GM12878 (cell line): ENCODE measurements around the gene LRRC61. TPM values are rescaled to one million over a fixed set of nuclear protein-coding genes. Genes with fewer than 3 reads are reported as not detected.

ENCODE experiments used
- BACH1 ChIP-seq: fragments of 450-650 bp; IDR thresholded peaks from 2 replicates; pipeline ENCODE4 v1.6.1; 2017; ENCODE audit warnings: mild to moderate bottlenecking, borderline replicate concordance
- CBFB ChIP-seq: IDR thresholded peaks from 2 replicates; pipeline ENCODE4 v1.6.1; 2016; ENCODE audit warnings: antibody characterized with exemption, low read depth
- CBX5 ChIP-seq: sonication (generic); IDR thresholded peaks from 2 replicates; pipeline ENCODE4 v1.6.1; 2016; ENCODE audit warnings: low read depth, moderate library complexity, mild to moderate bottlenecking, inconsistent platforms
- CEBPB ChIP-seq, 2 experiments: fragments of 150-350 bp in 1 of 2; IDR thresholded peaks; 2 replicates each; pipeline ENCODE4 v1.6.1; 2012 to 2014; ENCODE audit warnings: low read depth in 2 of 2, low read length in 2 of 2, borderline replicate concordance in 1 of 2, inconsistent platforms in 1 of 2
- CHD1 ChIP-seq: IDR thresholded peaks from 2 replicates; pipeline ENCODE4 v1.6.1; 2012; ENCODE audit warnings: low read depth, low read length, improper control_type of control experiment
- DPF2 ChIP-seq: fragments of 450-650 bp; IDR thresholded peaks from 2 replicates; pipeline ENCODE4 v1.6.1; 2017; ENCODE audit warnings: mild to moderate bottlenecking
- FOS ChIP-seq: IDR thresholded peaks from 3 replicates; pipeline ENCODE4 v1.6.1; 2011; ENCODE audit warnings: borderline replicate concordance; ENCODE audit not compliant: insufficient read length; ENCODE audit errors: extremely low read depth
- FOXK2 ChIP-seq: fragments of 450-650 bp; IDR thresholded peaks from 2 replicates; pipeline ENCODE4 v1.6.1; 2017; ENCODE audit warnings: mild to moderate bottlenecking, moderate library complexity
- FOXM1 ChIP-seq: IDR thresholded peaks from 2 replicates; pipeline ENCODE4 v1.6.1; 2012; ENCODE audit warnings: low read depth, mild to moderate bottlenecking, inconsistent platforms, low read length, moderate library complexity
- HCFC1 ChIP-seq: fragments of 150-350 bp; IDR thresholded peaks from 2 replicates; pipeline ENCODE4 v1.6.1; 2014; ENCODE audit warnings: low read length
- HDGF ChIP-seq: fragments of 450-650 bp; IDR thresholded peaks from 2 replicates; pipeline ENCODE4 v1.6.1; 2016; ENCODE audit warnings: antibody characterized with exemption
- KDM1A ChIP-seq: fragments of 200-600 bp; sonication (generic); IDR thresholded peaks from 2 replicates; pipeline ENCODE4 v1.6.1; 2016; ENCODE audit warnings: borderline replicate concordance
- MEF2A ChIP-seq: IDR thresholded peaks from 2 replicates; pipeline ENCODE4 v1.6.1; 2011; ENCODE audit warnings: low read depth, mild to moderate bottlenecking, low read length, moderate library complexity; ENCODE audit not compliant: insufficient read depth
- MEF2B ChIP-seq: fragments of 450-650 bp; IDR thresholded peaks from 2 replicates; pipeline ENCODE4 v1.6.1; 2018; ENCODE audit warnings: mild to moderate bottlenecking, moderate library complexity; ENCODE audit not compliant: partially characterized antibody, poor library complexity, severe bottlenecking
- MXI1 ChIP-seq: fragments of 150-350 bp; IDR thresholded peaks from 2 replicates; pipeline ENCODE4 v1.6.1; 2011; ENCODE audit warnings: low read depth, mild to moderate bottlenecking, inconsistent platforms, low read length, improper control_type of control experiment
- PML ChIP-seq: IDR thresholded peaks from 2 replicates; pipeline ENCODE4 v1.6.1; 2012; ENCODE audit warnings: low read length, inconsistent platforms
- RBBP5 ChIP-seq: fragments of 200-600 bp; sonication (generic); conservative IDR thresholded peaks from 2 replicates; pipeline ENCODE4 v1.6.1; 2016
- RCOR1 ChIP-seq: conservative IDR thresholded peaks from 2 replicates; pipeline ENCODE4 v1.6.1; 2012; ENCODE audit warnings: low read depth, low read length, improper control_type of control experiment
- SPI1 ChIP-seq: IDR thresholded peaks from 2 replicates; pipeline ENCODE4 v1.6.1; 2011; ENCODE audit warnings: low read depth, mild to moderate bottlenecking, low read length, moderate library complexity, borderline replicate concordance; ENCODE audit not compliant: insufficient read depth
- ZBED1 ChIP-seq: IDR thresholded peaks from 2 replicates; pipeline ENCODE4 v1.6.1; 2016; ENCODE audit warnings: borderline replicate concordance
- ZNF207 ChIP-seq: fragments of 450-650 bp; IDR thresholded peaks from 2 replicates; pipeline ENCODE4 v1.6.1; 2014; ENCODE audit warnings: antibody characterized with exemption, mild to moderate bottlenecking, borderline replicate concordance
- ZNF274 ChIP-seq: IDR thresholded peaks from one replicate; pipeline ENCODE4 v1.8.0; 2011; ENCODE audit not compliant: insufficient read length, insufficient read depth
- ZZZ3 ChIP-seq: IDR thresholded peaks from 2 replicates; pipeline ENCODE4 v1.6.1; 2011; ENCODE audit warnings: low read depth; ENCODE audit not compliant: control insufficient read depth, insufficient read length
- polyA plus RNA-seq, 11 experiments: library from polyadenylated mRNA; depleted of rRNA in 4 of 11; unstranded in 6 of 11; stranded (reverse) in 5 of 11; fragments of >200 nt; fragmentation: Nextera tagmentation in 4 of 11; fragmentation: Illumina TruSeq in 1 of 11; extraction: Ambion mirVana in 4 of 11; extraction: Trizol in 1 of 11; gene quantifications; 1 replicate in 1 of 11; 2 replicates in 10 of 11; pipeline versions ENCODE4 v1.2.1 to v1.2.3, GENCODE V29; 2011 to 2016; ENCODE audit warnings: inconsistent platforms in 2 of 11, missing spikeins in 2 of 11, low read depth in 1 of 11
- total RNA-seq, 4 experiments: library from RNA; depleted of rRNA in 3 of 4; stranded (reverse); fragments of >200 nt in 3 of 4; fragmentation: Illumina TruSeq in 1 of 4; extraction: Trizol in 1 of 4; gene quantifications; 2 replicates each; pipeline versions ENCODE4 v1.2.1 to v1.2.3, GENCODE V29; 2013 to 2021
- TF ChIP-seq, protein P1 (sequence below): fragments of 150-350 bp; IDR thresholded peaks from 2 replicates; pipeline ENCODE4 v1.6.1; 2014; ENCODE audit warnings: mild to moderate bottlenecking, low read depth, low read length
- TF ChIP-seq, protein P2 (sequence below): fragments of 450-650 bp; IDR thresholded peaks from 2 replicates; pipeline ENCODE4 v1.6.1; 2016; ENCODE audit warnings: mild to moderate bottlenecking
- TF ChIP-seq, protein P3 (sequence below): IDR thresholded peaks from 2 replicates; pipeline ENCODE4 v1.6.1; 2011; ENCODE audit warnings: borderline replicate concordance, low read depth, mild to moderate bottlenecking, moderate library complexity, mixed read lengths, low read length; ENCODE audit not compliant: insufficient read depth; ENCODE audit errors: extremely low read length
- TF ChIP-seq, protein P4 (sequence below): IDR thresholded peaks from 2 replicates; pipeline ENCODE4 v1.6.1; 2012; ENCODE audit warnings: low read length, inconsistent platforms

Gene LRRC61
- total and polyA plus RNA-seq, 10 of the 15 experiments (the other 5 are each of a cell fraction or from before 2014, with no cell fraction given): 1.4 to 54.2 (median 21.8) TPM

DNA sequence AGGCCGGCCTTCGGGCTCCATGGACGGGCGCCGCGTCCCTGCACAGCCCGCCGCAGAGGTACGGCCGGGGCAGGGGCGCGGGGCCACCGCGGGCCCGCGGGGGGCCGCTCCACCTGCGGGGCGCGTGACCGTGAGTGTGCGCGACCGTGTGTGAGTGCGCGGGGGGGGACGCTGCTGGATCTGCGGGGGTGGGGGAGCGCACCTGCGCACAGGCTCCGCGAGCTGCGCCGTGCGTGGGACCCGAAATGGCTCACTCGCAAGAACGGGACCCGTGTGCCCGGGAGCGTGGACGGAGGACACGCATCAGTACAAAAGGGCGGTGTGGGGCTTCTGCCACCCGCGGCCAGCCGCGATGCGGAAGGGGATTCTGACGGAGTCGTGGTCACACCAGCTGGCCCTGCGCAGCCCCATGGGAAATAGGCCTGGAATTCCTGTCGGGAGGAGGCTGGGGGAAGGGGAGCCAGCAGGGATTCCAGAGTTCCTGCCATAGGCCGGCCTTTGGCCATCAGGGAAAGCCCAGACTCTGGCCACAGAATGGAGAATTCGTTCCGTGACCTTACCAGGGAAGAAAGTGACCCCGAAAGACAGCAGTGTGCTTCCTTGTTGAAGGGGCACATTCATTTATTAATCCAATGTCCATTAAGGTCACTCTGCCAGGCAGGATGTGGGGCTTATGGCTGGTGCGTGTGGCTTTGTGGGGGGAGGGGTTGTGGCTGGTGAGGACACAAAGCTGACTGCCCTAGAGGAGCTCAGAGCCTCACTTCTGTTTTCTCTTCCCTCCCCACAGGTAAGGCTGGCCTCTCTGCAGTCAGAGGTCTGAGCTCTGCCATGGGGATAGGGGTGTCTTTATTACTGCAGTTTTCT, 46.0 kb downstream of the LRRC61 start (continued):
- TF ChIP-seq, protein P1, sequence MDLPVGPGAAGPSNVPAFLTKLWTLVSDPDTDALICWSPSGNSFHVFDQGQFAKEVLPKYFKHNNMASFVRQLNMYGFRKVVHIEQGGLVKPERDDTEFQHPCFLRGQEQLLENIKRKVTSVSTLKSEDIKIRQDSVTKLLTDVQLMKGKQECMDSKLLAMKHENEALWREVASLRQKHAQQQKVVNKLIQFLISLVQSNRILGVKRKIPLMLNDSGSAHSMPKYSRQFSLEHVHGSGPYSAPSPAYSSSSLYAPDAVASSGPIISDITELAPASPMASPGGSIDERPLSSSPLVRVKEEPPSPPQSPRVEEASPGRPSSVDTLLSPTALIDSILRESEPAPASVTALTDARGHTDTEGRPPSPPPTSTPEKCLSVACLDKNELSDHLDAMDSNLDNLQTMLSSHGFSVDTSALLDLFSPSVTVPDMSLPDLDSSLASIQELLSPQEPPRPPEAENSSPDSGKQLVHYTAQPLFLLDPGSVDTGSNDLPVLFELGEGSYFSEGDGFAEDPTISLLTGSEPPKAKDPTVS: no peak
- TF ChIP-seq MXI1 (peak; percentile 18), SPI1 (peak; percentile 68; the same call in 1 of the 2 replicates), ZZZ3 (no peak), CEBPB (IDR thresholded peaks at IDR 0.05; ENCODE audit: borderline replicate concordance in 1 of 2, low read depth in 2 of 2, low read length in 2 of 2) (no peak), CBX5 (no peak), MEF2A (no peak), PML (peak; percentile 65; the same call in 1 of the 2 replicates), MEF2B (peak; percentile 60), RBBP5 (no peak), RCOR1 (no peak), KDM1A (no peak), FOS (no peak), HDGF (peak; percentile 65), DPF2 (peak; percentile 66), CHD1 (peak; percentile 83; the same call in 1 of the 2 replicates), ZNF207 (peak; percentile 63), ZNF274 (no peak), FOXK2 (no peak), CBFB (peak; percentile 64), ZBED1 (no peak), FOXM1 (no peak; the same call in 1 of the 2 replicates), BACH1 (peak; percentile 85; the same call in 1 of the 2 replicates), HCFC1 (0 out of 2 replicates have a peak, but pooled peaks have one; percentile 4)
- TF ChIP-seq, protein P2, sequence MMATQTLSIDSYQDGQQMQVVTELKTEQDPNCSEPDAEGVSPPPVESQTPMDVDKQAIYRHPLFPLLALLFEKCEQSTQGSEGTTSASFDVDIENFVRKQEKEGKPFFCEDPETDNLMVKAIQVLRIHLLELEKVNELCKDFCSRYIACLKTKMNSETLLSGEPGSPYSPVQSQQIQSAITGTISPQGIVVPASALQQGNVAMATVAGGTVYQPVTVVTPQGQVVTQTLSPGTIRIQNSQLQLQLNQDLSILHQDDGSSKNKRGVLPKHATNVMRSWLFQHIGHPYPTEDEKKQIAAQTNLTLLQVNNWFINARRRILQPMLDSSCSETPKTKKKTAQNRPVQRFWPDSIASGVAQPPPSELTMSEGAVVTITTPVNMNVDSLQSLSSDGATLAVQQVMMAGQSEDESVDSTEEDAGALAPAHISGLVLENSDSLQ: peak; percentile 41
- TF ChIP-seq, protein P3, sequence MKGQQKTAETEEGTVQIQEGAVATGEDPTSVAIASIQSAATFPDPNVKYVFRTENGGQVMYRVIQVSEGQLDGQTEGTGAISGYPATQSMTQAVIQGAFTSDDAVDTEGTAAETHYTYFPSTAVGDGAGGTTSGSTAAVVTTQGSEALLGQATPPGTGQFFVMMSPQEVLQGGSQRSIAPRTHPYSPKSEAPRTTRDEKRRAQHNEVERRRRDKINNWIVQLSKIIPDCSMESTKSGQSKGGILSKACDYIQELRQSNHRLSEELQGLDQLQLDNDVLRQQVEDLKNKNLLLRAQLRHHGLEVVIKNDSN: no peak
- TF ChIP-seq, protein P4, sequence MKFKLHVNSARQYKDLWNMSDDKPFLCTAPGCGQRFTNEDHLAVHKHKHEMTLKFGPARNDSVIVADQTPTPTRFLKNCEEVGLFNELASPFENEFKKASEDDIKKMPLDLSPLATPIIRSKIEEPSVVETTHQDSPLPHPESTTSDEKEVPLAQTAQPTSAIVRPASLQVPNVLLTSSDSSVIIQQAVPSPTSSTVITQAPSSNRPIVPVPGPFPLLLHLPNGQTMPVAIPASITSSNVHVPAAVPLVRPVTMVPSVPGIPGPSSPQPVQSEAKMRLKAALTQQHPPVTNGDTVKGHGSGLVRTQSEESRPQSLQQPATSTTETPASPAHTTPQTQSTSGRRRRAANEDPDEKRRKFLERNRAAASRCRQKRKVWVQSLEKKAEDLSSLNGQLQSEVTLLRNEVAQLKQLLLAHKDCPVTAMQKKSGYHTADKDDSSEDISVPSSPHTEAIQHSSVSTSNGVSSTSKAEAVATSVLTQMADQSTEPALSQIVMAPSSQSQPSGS: no peak
